Measurements from ENCODE around the gene SRGAP3.

SRGAP3 gene

DNA sequence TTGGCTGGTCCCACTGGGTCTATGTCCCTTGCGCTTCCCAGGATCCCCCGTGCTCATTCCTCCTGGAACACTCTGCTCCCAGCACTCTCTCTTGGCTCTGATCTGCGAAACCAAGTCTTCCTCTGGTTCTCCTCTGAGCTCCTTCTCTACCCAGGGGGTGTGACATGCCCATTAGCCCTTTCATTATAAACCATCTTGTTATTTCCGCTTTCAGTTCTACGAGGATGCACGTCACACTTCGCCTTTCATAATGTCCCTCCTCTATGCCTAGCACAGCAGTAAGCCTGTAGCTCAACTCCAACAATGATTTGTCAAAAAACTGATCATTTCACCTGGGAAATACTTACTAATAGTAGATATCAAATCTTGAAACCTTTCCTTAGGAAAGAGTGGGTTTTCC lies 234.2 kb downstream of the SRGAP3 start:
- no peak for DNase-seq (ENCODE audit: low read depth)

DNA sequence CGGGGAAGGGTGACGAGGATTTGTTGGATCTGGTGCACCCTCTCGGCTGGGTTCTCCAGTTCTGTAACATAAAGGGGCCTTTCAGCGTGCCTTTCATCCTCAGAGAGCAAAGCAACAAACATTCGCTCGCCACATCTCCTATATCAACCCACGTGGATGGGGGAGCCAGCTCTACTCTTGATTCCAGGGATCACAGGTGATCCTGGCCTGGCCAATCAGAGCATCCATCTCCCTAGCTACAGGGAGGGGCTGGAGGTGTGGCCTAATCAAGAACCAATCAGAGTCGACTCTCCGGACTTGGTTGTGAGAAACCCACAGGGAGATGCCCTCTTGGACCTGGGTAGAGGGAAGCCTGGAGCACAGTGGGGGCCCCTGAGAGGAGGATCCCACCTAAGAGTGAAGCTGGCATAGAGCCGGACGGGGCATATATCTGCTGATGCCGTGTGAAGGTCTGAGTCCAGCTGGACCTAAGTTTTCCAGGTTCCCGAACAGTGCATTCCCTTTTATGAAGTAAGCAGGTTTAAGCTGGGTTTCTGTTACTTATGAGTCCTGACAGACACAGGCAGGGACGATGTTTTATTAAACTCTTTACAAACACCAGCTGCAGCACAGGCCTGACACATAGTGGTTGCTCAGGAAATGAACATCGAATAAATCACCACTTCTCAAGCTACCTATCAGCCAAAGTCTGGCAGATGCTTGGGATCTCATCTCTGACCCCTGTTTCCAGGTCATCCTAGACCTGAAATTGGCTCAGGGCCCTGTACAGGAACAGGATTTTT lies 235.5 kb downstream of the SRGAP3 start:
- no peak for DNase-seq (ENCODE audit: low read depth)

DNA sequence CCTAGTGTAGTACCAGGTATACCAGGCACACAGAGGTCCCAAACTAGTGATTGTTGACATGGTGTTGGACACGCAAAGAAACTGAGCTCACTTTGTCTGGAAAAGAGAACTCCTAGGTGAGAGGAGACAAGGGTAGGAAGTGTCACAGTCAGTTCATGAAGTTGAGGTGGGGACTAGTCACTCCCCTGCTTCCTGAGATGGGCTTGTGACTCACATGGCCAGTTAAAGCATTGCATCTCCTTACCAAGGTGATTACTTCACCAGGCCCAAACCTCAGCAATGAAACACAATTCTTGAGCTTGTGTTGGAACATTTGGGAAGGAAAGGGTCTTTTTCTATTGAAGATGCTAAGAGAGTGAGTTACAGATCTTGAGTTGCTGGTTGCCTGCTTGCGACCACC lies 236.9 kb downstream of the SRGAP3 start:
- DNase-seq (ENCODE audit: low read depth): no peak

DNA sequence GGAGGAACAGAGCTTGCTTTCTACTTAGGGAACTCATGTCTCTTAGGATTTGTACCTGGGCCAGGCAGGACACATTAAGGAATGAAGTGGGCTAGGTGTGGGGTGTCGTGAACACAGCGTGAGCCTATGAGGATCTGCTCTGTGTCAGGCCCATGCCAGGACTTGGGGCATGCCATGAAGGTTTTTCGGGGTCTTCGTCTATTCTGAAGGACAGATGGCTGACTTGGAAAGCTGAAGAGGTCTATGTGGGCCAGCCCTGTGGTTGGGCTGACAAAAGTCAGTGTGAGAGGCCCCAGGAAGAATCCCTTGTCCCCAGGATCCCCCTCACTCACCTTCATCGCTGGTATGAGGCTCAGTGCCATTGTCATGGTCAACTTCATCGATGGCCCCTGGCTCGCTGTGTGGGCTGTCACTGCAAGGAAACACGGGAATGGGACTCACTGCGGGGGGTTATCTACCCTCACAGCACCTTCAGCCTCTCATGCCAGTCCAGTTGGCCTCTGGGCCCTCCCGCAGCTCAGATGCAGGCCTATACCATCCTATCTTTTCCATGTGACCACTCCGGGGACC lies 239.4 kb downstream of the SRGAP3 start:
- DNase-seq (ENCODE audit: low read depth): no peak

DNA sequence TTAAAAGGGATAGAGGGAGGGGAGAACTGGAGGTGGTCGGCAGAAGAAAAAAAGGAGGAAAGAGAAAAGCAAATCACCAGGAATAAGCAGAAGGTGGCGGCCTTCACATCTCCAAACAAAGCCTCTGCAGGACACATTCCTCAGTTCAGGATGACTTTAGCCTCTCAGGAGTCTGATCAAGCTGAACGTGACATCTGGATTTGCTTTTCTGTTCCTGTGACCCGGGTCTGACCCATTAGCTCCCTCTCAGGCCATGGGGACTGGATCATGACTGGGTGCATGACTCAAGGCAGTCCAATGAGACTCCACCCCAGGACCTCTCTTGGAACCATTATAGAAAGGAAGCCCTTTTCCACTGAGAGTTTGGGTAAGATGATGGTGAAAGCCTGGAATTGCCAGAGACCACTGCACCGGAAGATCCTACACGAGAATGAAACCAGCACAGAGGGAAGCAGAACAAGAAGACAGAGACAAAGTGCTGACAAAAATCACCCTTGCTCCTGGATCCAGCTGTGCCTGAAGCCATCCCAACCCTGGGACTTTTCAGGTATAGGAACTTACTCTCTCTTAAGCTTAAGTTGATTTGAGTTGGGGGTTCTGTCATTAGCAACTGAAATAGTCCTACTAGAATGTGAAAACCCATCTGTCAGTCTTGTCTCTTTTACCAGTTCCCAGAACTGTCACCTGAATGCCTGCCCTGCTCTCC lies 240.7 kb downstream of the SRGAP3 start:
- DNase-seq (ENCODE audit: low read depth): no peak

DNA sequence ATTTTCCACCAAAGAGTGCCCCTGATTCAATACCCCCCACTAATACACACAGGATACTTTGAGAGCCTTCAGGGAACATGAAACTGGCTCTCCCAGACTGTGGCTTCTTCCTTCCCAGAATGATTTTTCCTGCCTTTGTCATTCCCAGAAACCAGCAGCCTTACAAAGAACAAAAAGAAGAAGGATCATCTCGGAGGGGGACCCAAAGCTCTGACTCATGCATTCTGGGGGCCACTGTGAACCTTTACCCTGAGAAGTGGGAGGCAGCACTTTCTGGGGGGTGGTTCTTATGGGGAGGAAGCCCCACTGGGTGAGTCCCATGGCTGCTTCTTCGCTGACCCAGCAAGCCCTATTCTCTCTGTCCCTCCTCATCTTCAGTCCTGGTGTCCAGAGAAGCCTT lies 241.5 kb downstream of the SRGAP3 start:
- DNase-seq (ENCODE audit: low read depth): no peak

DNA sequence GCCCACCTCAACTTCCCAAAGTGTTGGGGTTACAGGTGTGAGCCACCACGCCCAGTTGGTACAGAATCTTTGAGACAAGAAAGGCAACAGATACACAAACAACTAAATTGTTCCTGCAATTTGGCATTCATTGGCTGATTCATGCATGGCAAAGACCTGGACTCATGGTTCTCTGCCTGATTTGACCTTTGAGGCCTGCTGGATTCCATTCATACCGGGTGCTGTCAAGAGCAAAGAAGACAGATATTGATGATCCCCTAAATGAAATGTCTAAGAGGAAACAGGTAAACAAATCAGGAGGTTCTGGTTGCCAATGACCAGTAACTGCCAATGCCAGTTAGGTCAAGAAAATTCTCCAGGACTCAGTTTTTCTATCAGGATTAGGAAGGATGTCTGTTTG lies 242.2 kb downstream of the SRGAP3 start:
- no peak for DNase-seq (ENCODE audit: low read depth)

DNA sequence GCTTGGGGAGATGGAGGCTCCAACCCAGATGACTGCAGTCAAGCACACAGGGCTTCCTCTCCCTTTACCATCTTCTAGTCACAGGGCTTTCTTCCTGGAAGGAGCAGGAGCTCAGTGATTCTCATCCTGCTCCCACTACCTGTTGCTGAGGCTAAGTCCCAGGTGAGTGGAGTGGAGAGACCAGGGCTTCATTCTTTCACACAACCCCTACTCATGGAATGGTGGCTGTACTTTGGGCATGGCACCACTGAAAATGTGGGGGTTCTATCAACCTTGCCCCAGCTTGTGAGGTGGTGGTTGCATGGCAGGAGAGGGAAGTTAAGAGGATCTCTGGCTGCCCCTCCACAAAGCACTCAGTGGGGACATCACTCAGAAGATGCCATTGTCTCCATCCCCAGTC lies 249.4 kb downstream of the SRGAP3 start:
- no peak for DNase-seq (ENCODE audit: low read depth)

DNA sequence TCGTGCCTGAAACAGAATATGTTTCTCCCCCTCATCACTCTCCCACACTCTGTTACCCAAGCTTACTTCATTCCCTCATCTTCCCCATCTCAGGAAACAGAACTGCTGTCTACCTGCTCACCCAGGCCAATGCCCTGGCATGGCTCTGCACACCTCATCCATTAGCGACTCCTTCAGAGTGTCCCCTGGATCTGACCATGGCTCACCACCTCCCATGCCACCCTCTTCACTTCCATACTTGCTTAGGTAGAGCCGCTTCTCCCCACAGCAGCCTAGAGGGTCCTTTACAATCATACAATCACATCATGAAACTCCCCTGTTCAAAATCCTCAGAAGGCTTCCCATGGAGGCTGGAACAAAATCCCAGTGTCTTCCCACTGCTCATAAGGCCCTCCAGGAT lies 252.3 kb downstream of the SRGAP3 start:
- no peak for DNase-seq (ENCODE audit: low read depth)

DNA sequence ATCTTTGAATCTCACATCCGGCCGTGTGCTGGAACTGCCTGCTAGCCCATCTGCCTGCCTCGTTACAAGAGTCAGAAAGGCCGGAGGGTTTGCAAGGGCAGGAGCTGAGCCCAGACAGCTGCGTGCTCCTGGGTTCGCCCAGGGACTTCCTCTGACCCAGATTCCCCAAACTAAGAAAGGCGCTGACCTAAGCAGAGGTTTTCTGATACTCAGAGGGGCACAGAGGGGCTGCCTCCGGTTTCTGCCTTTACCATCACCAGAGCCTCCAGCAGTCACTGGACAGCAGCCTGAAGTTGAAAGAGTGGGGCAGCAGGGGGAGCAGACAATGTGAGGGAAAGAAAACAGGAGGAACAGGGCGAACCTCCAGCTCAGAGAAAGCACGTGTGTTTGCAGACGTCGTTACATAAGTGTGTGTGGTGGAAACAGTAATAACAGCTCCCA lies 252.7 kb downstream of the SRGAP3 start:
- DNase-seq (ENCODE audit: low read depth): no peak

DNA sequence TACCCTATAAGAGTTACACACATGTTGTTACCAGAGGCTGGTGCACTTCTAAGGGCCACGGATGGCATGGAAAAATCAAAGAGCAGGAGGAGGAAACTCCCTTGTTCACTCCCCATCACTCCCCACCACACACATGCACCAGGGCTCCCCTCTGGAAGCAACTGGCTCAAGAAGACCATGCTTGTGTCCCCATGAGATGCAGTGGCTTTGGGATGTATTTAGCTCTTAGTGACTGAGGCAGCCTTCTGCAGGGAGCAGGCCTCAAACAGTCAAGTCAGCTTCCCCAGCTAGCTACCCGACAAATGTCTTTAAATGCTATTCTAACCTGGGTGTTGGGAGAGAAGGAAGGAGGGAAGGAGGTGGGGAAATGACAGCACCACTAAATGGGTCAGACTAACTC lies 253.2 kb downstream of the SRGAP3 start:
- no peak for DNase-seq (ENCODE audit: low read depth)

DNA sequence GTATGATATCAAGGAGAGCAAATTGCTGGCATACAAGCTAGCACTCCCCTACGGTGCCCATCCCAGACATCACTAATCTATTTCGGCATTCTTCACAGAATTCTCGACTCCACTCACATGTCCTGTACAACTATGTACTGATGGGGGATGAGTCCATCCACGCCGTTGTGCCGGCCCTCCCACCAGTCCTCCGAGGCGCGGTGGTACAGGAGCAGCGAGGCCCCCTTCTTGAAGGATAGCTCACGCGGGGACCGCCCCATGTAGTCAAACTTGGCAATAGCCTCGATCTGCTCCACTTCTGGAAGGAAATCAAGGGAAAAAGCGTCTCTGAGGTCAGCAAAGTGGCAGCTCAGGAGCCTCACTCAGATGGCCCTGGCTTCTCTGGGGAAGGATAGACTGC lies 255.2 kb downstream of the SRGAP3 start:
- DNase-seq (ENCODE audit: low read depth): no peak

DNA sequence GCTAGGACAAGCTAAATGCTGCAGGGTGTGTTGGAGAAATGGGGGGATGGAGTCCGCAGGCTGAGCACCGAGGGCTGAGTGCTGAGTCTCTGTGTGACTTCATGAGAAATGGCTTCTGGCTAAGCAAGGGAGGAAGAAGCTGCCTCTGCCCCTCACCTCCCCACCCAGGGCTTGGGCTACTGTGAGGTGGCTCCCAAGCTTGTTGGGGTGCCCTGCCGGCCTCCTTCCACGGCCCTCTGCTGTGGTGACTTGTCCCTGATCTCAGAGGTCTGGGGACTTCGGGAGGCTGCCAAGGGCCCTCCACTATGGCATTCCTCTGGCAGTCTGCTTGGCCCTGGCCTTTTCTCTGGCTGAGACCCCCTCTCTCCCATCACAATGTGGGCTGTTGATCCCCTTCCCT lies 256.1 kb downstream of the SRGAP3 start:
- DNase-seq (ENCODE audit: low read depth): no peak

DNA sequence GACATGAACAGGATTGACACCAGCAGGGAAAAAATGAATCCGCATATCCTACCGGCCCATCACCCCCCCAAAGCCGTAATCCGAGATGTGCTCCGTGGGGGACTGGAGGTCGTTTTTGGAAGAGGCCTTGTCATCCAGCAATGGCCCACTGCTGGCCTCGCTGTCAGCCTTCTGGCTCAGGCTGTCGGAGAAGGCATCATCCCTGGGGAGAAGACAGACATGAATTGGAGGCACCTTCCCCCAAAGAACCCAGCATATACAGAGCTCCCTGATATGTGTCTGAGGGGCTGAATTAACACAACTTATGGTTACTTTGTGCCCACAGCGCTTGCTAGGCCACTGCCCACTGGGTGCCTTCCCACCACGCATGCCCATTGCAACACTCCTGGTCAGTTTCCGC lies 256.6 kb downstream of the SRGAP3 start:
- no peak for DNase-seq (ENCODE audit: low read depth)

DNA sequence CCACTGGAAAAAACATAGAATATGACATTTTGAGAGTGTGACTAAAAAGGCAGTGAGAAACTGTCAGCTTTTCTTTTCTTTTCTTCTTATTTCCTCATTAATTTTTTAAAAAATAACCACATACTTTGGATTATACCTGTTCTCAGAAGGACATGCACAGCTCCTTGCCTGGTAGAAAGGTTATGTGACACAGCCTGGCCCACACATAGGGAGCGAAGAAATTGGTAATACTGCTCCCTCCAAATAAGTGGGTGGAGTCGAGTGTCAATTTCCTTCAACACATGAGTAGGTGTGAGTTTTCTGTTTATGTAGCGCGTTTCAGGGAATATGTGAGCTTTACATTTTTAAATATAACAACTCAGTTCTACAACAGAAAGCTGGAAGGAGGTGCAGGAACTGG lies 257.2 kb downstream of the SRGAP3 start:
- no peak for DNase-seq (ENCODE audit: low read depth)

DNA sequence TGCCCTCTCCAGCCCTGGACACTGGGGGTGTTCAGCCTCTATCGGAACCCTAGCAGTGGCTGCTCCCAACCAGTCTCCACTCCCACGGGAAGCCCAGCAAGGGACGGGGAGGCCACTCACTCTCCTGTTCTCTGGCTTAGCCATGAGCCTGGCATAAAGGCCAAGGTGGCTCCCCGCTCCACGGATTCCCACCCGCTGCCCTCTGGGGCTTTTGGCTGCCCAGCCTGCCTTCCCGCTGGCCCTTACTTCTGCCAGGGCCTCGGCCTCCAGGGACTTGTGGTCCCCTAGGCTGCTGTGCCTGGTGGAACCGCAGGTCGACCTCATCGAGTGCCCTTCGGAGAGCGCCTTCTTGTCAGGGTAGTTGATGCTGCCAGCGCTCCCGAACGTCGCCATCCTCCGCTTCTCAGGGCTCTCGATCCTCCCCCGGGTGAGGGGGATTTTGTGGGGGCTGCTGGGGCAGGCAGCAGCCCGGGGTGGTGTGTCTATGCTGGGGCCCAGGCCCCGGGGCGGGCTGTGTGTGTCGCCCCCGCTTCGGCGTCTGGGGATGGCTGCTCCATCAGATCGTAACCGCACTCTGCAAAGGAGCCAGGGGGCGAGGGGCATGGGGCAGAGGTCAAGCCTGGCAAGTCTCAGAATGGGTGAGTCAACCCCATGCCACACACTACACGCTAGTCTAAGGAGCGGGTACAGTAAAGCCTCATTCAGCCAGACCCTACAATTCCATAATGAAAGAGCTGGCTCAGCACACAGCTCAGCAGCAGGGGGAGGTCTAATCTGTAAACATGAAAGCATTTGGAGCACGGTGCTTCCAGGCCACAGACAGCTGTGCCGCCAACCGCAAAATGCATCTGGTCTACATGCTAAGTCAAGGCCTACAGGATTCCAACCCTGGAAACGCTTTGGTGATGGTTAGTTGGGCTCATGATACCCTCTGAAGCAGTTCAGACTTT lies 258.9 kb downstream of the SRGAP3 start:
- DNase-seq (ENCODE audit: low read depth): peak; percentile 58

DNA sequence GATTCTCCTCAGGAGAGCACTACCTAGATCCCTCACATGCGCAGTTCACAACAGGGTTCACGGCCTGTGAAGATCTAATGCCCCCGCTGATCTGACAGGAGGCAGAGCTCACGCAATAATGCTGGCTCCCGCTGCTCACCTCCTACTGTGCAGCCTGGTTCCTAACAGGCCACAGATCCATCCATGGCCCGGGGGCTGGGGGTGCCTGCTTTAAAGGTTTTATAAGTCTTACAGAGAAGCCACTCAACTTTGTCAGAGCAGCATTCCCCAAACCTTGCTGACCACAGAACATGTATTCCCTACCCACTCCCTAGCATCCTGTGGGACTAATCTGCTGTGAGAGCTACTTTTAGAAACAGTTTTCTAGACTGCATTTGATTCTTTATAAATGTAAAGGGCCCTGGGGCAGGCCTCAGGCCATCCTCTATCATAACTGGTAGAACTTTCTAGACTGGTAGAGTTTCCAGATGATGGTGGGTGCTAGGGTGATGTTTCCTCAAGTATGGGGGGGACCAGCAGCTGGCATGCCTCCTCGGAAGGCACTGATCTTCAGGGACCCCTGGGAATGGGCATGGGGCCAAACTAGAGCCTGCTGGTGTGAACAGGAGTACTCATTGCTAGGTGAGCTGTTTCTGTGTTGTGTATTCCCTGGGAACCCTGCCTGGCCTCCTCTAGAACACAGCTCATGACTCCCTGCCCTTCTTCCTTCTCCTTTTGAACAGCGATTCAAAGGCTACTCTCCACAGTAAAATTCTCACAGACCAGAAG lies 260.5 kb downstream of the SRGAP3 start:
- DNase-seq (ENCODE audit: low read depth): no peak

DNA sequence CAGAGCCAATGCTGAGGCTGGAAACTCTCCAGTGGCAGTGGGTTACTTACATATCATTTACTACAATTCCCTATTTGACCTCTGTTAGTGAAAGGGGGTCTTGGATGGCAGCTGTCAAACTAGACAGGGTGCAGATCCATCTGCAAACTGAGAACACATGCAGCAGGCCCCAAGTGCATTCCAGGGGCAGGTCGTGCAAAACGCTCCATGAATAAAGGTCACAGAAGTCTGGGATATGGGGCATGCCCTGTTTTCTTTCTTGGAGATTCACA lies 261.1 kb downstream of the SRGAP3 start:
- DNase-seq (ENCODE audit: low read depth): no peak

DNA sequence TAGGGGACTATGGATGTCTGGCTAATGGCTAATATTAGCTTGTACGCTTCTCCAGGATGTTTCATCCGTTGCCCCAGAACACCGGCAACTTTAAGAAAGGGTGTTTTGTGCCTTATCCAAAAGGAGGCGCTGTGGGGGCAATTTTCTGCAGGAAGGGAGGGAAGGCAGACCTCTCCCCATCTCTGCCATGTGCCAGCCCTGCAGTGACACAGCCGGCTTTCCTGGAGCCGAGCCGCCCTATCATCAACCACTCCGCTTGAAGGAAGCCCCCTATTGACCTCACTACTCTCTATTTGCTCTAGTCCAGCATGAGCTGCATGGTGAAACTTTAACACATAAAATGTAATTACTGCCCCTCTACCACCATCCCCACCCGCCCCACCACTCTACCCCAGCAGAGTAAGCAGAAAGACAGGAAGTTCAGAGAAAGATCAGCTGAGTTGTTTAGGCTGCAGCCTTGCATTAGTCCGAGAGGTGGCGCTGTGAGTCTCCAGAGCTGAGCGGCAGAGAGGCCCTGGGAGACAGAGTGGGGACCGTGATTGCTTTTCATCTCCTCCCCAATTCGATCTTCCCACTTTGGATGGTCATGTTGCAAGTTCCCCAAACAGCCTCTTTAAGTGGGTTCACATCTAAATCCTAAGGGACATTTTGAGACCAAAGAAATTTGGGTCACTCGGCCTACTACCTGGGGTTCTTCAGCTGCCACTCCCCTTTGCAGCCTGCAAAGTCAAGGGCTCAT lies 261.6 kb downstream of the SRGAP3 start:
- DNase-seq (ENCODE audit: low read depth): no peak

DNA sequence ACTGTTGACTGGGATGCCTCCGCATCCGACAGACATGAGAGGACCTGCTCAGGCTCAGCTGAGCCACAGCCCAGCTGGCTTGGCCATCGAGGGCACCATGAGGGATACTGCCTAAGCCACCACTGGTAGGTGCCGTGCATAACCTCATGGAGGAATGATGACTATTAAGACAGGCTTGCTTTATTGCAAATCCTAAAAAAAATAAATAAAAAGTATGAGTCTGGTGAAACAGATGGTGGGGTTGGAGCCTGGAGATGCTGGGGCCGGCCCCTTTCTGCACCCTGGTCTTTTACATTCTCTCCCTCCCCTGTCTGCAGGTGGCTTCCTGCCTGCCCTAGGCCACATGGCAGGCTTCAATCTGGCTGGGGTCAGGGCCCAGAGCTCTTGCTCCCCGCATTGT lies 262.2 kb downstream of the SRGAP3 start:
- DNase-seq (ENCODE audit: low read depth): no peak

DNA sequence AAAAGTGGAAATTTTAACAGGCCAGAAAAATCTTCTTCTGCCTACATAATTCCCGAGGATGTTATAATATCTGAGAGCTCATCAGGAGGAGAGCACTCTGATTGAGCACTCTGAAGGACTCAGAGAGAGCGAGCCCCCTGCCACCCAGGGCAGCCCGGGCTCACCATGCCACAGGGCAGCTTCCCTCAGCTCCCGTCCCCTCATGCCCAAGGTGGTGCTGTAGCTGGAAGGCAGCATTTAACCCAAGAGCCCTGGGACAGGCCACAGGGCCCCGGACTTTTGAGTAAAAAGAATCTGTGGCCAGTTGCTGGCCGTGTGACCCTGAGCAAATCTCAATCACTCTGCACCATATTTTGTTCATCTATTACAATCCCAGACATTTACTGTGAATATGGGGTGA lies 262.7 kb downstream of the SRGAP3 start:
- DNase-seq (ENCODE audit: low read depth): no peak

All from non-pigmented ciliary epithelial cell (primary cell).